IPS-18c (cell line): Measurements from ENCODE around the gene MUL1.

ENCODE experiments used
- H3K4me3 ChIP-seq: 2 replicates; pipeline ENCODE4 v1.7.0; 2013; ENCODE audit warnings: low read depth, mild to moderate bottlenecking, low read length, moderate library complexity; ENCODE audit not compliant: insufficient read depth
- H3K9me3 ChIP-seq: one replicate; pipeline ENCODE4 v1.6.1; 2013; ENCODE audit warnings: mild to moderate bottlenecking, low read length, moderate library complexity; ENCODE audit not compliant: control insufficient read depth, insufficient read depth

The MUL1 gene

GRCh38 chr1:20493309-20493708 lies 14.6 kb downstream of the MUL1 start:
- no peak overlapping the region for H3K4me3 ChIP-seq
- H3K9me3 ChIP-seq, result no peaks in the 10 kb centered on the region

DNA sequence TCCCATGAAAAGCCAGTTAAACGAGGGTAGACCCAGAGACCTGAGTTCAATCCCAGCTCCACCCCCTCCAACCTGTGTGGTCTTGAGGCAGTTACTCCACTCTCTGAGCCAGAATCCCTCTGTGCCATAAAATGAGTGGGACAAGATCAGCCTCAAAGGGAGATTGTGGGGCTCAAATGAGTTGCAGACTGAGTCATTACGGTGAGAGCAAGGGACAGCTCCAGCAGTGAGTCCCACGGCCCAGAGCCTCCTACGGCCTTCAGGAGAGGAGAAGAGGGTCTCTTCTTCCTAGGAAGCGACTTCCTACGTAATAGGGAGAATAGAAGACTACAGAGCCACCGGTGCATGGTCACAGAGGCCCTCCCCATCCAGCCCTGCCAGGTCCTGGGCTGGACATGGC lies 15.2 kb downstream of the MUL1 start:
- Histone ChIP-seq H3K9me3 (no peaks in the 10 kb centered on the region), H3K4me3 (no peak overlapping the region)

- Histone ChIP-seq H3K9me3 (no peaks in the 10 kb centered on the region), H3K4me3 (no peak overlapping the region)
Measured at GRCh38 chr1:20491866-20492265, 16.1 kb downstream of the MUL1 start.

GRCh38 chr1:20491178-20491577 lies 16.8 kb downstream of the MUL1 start:
- Histone ChIP-seq H3K9me3 (no peaks in the 10 kb centered on the region), H3K4me3 (no peak overlapping the region)

DNA sequence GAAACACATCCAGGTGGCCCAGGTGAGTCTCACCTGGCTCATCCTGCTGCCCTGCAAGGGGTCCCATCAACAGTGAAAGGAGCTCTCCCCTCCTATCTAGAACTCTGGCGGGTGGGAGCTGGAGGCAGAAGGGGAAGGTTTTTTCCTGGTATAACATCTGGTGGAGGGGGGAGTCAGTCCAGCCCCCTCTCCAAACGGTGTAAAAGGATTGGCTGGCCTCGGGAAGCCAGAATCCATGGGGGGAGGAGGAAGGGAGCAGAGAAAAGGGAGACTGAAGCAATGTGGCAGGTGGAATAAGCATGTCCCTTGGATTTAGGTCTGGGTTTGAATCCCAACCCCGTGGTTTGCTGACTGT lies 20.7 kb downstream of the MUL1 start:
- H3K9me3 ChIP-seq, result no peaks in the 10 kb centered on the region
- peak overlapping the region; percentile 77 for H3K4me3 ChIP-seq

DNA sequence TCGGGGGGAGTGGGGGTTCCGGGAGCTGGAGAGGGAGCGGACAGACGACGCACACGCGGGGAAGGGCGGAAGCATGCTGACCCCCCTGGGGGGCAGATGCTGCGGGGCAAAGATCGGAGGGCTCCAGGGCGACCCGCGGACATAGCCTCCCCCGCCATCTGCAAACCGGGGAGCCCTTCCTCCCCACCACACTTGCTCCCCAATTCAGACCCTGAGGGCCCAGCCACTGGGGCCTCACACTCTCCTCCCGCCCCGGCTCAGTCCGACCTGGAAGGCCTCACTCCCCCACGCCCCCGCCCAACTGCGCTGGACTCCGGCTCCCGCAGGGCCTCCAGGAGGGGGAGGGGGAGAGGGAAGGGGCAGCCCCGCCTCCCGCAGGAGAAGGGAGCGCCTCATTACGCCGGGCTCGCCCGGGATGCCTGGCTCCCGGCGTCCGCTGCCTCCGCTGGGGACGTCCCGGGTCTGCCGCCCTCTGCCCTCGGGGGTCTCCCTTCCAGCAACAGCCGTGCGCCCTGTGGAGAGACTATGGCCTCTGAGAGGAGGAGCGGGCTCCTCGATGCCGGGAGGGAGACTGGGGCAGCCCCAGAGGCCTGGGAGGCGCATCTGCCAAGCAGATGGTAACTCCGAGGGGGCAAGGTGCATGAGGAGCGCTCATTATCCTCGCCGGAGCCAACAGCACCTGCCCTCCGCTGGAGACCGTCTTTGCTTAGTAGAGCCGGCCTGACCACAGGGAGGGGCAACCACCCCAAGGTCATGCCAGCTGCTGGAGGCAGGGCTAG lies 21.3 kb downstream of the MUL1 start:
- Histone ChIP-seq H3K4me3 (peak overlapping the region; percentile 77), H3K9me3 (no peaks in the 10 kb centered on the region)

- no peaks in the 10 kb centered on the region for H3K9me3 ChIP-seq
- peak within 1 kb of the TSS; percentile 77 for H3K4me3 ChIP-seq
Measured at GRCh38 chr1:20485527-20486456, 22.2 kb downstream of the MUL1 start, which contains the start of gene CAMK2N1. Gene CAMK2N1 (minus strand): TSS chr1:20486210. CDS start chr1:20485379, 831 bp downstream.

DNA sequence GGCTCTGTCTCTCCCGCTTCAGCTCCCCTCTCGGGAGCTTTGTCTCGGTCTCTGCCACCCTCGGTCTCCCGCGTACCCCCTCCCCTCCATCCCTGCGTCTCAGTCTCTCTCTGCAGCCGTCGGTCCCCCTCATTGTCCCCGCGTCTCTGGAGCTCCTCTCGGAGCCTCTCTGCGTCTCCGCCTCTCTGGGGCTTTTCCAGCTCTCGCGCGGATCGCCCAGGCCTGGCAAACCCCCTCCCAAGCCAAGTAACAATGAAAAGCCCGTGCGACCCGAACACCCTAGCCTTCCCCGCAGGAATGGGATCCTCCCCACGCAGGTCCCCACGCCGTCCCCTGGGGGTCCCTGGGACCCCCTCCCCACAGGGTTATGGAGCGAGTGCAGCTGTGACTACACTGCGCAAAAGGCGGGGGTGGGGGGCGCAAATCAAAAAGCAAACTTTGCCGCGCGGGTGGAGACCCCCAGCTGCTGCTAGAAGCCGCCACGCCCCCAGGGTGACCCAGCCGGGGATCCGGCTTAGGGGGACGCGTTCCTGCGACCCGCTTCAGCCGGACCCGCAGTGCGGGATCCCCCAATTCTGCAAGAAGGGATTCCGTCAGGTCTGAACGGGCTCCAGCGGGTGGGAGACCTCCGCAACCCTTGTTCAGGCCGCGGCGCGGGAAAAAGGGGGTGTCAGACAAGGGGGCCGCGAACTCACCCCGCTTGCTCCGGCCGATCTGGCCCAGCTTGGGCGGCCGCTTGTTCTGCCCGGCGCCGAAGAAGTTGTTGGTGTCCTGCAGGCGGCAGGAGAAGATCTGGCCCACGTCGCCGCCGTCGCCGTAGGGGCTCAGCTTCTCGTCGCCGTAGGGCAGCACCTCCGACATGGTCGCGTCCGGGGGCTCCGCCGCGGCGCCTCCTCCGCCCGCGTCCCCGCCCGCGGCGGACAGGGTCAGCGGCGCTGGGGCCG lies 23.2 kb downstream of the MUL1 start:
- H3K9me3 ChIP-seq, result no peaks in the 10 kb centered on the region
- peak overlapping the region; percentile 66 for H3K4me3 ChIP-seq

GRCh38 chr1:20483833-20484518 lies 24.0 kb downstream of the MUL1 start:
- Histone ChIP-seq H3K4me3 (peak overlapping the region; percentile 66), H3K9me3 (no peaks in the 10 kb centered on the region)

DNA sequence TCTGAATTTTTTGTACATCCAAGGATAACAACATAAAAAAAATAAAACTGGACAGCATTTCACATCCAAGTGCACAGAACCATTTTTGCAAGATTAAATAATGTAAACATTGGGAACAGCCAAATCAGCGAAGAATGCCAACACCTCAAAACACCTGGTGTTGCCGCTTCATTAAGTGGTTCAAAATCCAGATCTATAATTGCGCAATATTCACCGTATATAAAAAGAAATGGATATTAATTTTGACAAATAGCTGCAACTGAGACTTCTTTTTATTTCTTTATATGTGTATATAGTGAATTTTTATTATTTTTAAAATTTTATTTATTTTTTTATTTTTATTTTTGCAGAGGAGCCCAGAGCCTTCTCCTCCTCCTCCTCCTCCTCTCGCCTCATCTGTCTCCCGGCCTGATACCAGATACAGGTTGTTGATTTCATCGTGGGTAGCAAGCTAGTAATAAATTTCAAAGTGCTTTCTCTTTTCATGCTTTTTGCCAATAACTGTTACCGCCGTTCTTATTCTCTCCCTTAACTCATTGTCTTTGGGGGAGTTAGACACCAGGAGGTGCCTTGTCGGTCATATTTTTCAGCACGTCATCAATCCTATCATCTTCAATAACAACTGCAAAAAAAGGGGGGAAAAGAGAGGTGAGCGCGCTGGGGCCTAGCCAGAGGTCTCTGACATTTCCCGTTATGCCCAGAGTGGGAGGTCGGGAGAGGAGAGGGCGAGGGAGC lies 24.7 kb downstream of the MUL1 start:
- H3K4me3 ChIP-seq, result peak overlapping the region; percentile 66
- no peaks in the 10 kb centered on the region for H3K9me3 ChIP-seq

DNA sequence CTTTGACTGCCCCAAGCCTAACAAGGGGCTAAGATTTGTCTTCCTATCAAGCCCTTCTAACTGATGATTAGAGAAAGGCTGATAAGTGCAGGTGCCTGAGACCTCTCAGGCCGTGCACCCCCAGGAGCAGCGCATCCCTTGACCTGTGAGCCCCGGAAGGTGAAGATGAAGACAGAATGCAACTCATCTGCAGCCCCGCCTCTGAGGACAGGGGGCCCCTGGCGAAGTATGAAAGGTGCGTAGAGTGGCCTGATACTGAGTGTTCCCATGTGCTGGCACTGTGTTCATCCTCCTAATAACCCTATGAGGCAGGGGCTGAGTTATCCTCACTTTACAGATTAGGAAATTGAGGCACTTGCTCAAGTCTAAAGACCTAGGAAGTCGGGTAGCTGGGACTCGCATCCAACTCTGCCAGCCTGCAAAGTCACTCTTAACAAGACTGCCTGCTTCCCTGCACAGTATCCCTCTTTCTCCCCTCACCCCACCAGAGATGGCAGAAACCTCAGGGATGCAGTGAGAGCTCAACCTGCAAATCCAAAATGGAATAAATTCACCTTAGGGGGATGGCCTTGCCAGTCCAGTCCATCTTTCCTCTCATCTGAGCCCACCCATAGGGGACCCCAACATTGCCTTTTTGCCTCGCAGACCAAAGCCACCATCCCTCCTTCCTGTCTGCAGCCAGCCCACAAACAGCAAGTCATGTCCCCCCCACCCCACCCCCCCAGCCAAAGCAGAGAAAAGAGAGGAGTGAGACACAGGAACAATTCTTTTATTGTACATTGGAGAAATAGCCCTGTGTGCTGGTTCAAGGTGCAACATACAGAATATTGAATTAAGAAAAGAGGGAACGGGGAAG lies 26.1 kb downstream of the MUL1 start:
- no peaks in the 10 kb centered on the region for H3K9me3 ChIP-seq
- H3K4me3 ChIP-seq, result peak overlapping the region; percentile 15; the same call in 1 of the 2 replicates

- H3K4me3 ChIP-seq, result no peak overlapping the region
Measured at GRCh38 chr1:20480951-20481617, 26.9 kb downstream of the MUL1 start.

GRCh38 chr1:20480243-20480944 lies 27.6 kb downstream of the MUL1 start:
- no peak overlapping the region for H3K4me3 ChIP-seq
- H3K9me3 ChIP-seq, result no peaks in the 10 kb centered on the region

More at GRCh38 chr1:20480951-20481617, 26.9 kb downstream of the MUL1 start:
- H3K9me3 ChIP-seq, result no peaks in the 10 kb centered on the region

GRCh38 chr1:20479840-20480239 lies 28.1 kb downstream of the MUL1 start:
- H3K9me3 ChIP-seq, result no peaks in the 10 kb centered on the region
- H3K4me3 ChIP-seq, result no peak overlapping the region
